Loucy (cell line): Measurements from ENCODE around the gene CACNG1.

Experiments used
- H2AFZ ChIP-seq: fragments of 200-600 bp; sonication (generic); 2 replicates; pipeline ENCODE4 v1.6.0; 2016; ENCODE audit warnings: antibody characterized with exemption, mild to moderate bottlenecking, low read length, moderate library complexity
- H3F3A ChIP-seq: fragments of 200-600 bp; 2 replicates; pipeline ENCODE4 v1.6.0; 2016; ENCODE audit warnings: antibody characterized with exemption, low read depth, mild to moderate bottlenecking
- H3K27me3 ChIP-seq: fragments of 200-600 bp; sonication (generic); 2 replicates; pipeline ENCODE4 v1.6.1; 2014; ENCODE audit warnings: low read length, mild to moderate bottlenecking; ENCODE audit not compliant: insufficient read depth, poor library complexity, severe bottlenecking
- H3K36me3 ChIP-seq: fragments of 200-600 bp; sonication (generic); 2 replicates; pipeline ENCODE4 v1.6.1; 2016; ENCODE audit warnings: low read length; ENCODE audit not compliant: insufficient read depth
- H3K4me1 ChIP-seq: fragments of 200-600 bp; sonication (generic); 2 replicates; pipeline ENCODE4 v1.5.1; 2014; ENCODE audit warnings: low read length, mild to moderate bottlenecking; ENCODE audit not compliant: insufficient read depth, poor library complexity, severe bottlenecking
- H3K4me2 ChIP-seq: fragments of 200-600 bp; sonication (generic); 2 replicates; pipeline ENCODE4 v1.6.0; 2014; ENCODE audit warnings: antibody characterized with exemption, low read length, low read depth, mild to moderate bottlenecking; ENCODE audit not compliant: poor library complexity, severe bottlenecking
- H3K4me3 ChIP-seq: fragments of 200-600 bp; sonication (generic); 2 replicates; pipeline ENCODE4 v1.5.1; 2014; ENCODE audit warnings: low read length, mild to moderate bottlenecking, mixed read lengths; ENCODE audit not compliant: poor library complexity, severe bottlenecking
- H3K79me2 ChIP-seq: fragments of 200-600 bp; sonication (generic); 2 replicates; pipeline ENCODE4 v1.6.1; 2014; ENCODE audit warnings: low read length; ENCODE audit not compliant: insufficient read depth
- H3K9ac ChIP-seq: fragments of 200-600 bp; sonication (generic); 2 replicates; pipeline ENCODE4 v1.6.0; 2014; ENCODE audit warnings: mild to moderate bottlenecking, low read depth, low read length, moderate library complexity; ENCODE audit not compliant: poor library complexity, severe bottlenecking
- H3K9me2 ChIP-seq: fragments of 200-600 bp; sonication (generic); replicated peaks from 2 replicates; pipeline ENCODE4 v1.6.1; 2016; ENCODE audit warnings: low read depth, low read length, mixed read lengths
- H3K9me3 ChIP-seq: fragments of 200-600 bp; sonication (generic); 2 replicates; pipeline ENCODE4 v1.6.1; 2014; ENCODE audit warnings: mild to moderate bottlenecking, antibody characterized with exemption, low read length, low read depth; ENCODE audit not compliant: insufficient read depth
- H4K20me1 ChIP-seq: fragments of 200-600 bp; sonication (generic); 2 replicates; pipeline ENCODE4 v1.6.0; 2014; ENCODE audit warnings: antibody characterized with exemption, low read length, mild to moderate bottlenecking; ENCODE audit not compliant: insufficient read depth, poor library complexity, severe bottlenecking
- EZH2phosphoT487 ChIP-seq: fragments of 200-600 bp; IDR thresholded peaks from 2 replicates; pipeline ENCODE4 v1.6.1; 2018; ENCODE audit warnings: antibody characterized with exemption, mild to moderate bottlenecking, moderate library complexity, borderline replicate concordance
- TF ChIP-seq, protein P1 (sequence below): fragments of 200-600 bp; sonication (generic); conservative IDR thresholded peaks from 2 replicates; pipeline ENCODE4 v1.5.1; 2014; ENCODE audit warnings: mild to moderate bottlenecking, antibody characterized with exemption, low read length

The CACNG1 gene

GRCh38 chr17:67027031-67027628 lies 17.2 kb upstream of the CACNG1 start:
- H3K4me3 ChIP-seq: no peak overlapping the region
- H4K20me1 ChIP-seq: no peaks in the 10 kb centered on the region
- H3F3A ChIP-seq: no peaks in the 10 kb centered on the region
- H3K9ac ChIP-seq: no peak overlapping the region
- H3K4me1 ChIP-seq: no peaks in the 10 kb centered on the region
- no peaks in the 10 kb centered on the region for H3K79me2 ChIP-seq
- no peak overlapping the region for H2AFZ ChIP-seq
- no peaks in the 10 kb centered on the region for H3K36me3 ChIP-seq
- no peaks in the 10 kb centered on the region for H3K9me2 ChIP-seq
- no peaks in the 10 kb centered on the region for H3K27me3 ChIP-seq
- no peaks in the 10 kb centered on the region for H3K9me3 ChIP-seq
- TF ChIP-seq EZH2phosphoT487: no peak
- TF ChIP-seq, protein P1, sequence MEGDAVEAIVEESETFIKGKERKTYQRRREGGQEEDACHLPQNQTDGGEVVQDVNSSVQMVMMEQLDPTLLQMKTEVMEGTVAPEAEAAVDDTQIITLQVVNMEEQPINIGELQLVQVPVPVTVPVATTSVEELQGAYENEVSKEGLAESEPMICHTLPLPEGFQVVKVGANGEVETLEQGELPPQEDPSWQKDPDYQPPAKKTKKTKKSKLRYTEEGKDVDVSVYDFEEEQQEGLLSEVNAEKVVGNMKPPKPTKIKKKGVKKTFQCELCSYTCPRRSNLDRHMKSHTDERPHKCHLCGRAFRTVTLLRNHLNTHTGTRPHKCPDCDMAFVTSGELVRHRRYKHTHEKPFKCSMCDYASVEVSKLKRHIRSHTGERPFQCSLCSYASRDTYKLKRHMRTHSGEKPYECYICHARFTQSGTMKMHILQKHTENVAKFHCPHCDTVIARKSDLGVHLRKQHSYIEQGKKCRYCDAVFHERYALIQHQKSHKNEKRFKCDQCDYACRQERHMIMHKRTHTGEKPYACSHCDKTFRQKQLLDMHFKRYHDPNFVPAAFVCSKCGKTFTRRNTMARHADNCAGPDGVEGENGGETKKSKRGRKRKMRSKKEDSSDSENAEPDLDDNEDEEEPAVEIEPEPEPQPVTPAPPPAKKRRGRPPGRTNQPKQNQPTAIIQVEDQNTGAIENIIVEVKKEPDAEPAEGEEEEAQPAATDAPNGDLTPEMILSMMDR: no peak
- H3K4me2 ChIP-seq: no peak overlapping the region

GRCh38 chr17:67030641-67031040 lies 13.7 kb upstream of the CACNG1 start:
- no peak overlapping the region for H2AFZ ChIP-seq
- no peaks in the 10 kb centered on the region for H3K36me3 ChIP-seq
- no peaks in the 10 kb centered on the region for H3K27me3 ChIP-seq
- H3K9ac ChIP-seq: no peak overlapping the region
- H3K4me3 ChIP-seq: no peak overlapping the region
- H3K9me2 ChIP-seq: no peaks in the 10 kb centered on the region
- H3K9me3 ChIP-seq: no peaks in the 10 kb centered on the region
- no peaks in the 10 kb centered on the region for H3F3A ChIP-seq
- no peak overlapping the region for H3K4me2 ChIP-seq
- no peaks in the 10 kb centered on the region for H4K20me1 ChIP-seq
- no peaks in the 10 kb centered on the region for H3K4me1 ChIP-seq
- no peaks in the 10 kb centered on the region for H3K79me2 ChIP-seq
- TF ChIP-seq, protein P1: no peak
- TF ChIP-seq EZH2phosphoT487: no peak

DNA sequence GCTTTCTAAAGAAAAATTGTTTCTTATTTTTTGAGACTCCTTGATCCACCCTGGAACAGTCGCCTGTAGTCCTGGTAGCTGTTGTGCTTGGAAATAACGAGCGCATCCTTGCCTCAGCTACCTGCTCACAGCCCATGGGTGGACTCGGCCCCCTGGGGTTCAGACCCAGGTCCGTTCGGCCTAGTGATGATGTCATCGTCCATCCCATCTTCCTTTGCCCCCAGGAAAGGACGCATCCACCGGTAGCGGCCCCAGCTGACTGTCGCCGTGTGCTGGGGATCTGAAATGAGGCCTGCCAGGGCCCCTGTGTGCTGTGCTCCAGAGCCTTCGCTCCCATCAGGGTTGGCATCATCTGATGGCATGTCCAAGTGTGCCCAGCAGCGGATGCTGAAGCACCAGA lies 12.0 kb upstream of the CACNG1 start:
- Histone ChIP-seq H3K36me3 (no peaks in the 10 kb centered on the region), H2AFZ (no peak overlapping the region), H3K9ac (no peak overlapping the region), H3K4me3 (no peak overlapping the region), H4K20me1 (no peaks in the 10 kb centered on the region), H3K9me3 (no peaks in the 10 kb centered on the region), H3K27me3 (no peaks in the 10 kb centered on the region), H3K4me1 (no peaks in the 10 kb centered on the region), H3K4me2 (no peak overlapping the region), H3K9me2 (no peaks in the 10 kb centered on the region), H3K79me2 (no peaks in the 10 kb centered on the region), H3F3A (no peaks in the 10 kb centered on the region)
- TF ChIP-seq, protein P1: no peak
- TF ChIP-seq EZH2phosphoT487: no peak
